Measurements from ENCODE around the gene NEUROD2.

Gene NEUROD2

GRCh38 chr17:39597372-39598046, 10.2 kb downstream of the NEUROD2 start:
- H3K4me3 Mint-ChIP-seq, result no peak overlapping the region
- no peaks in the 10 kb centered on the region for H3K4me1 Mint-ChIP-seq
- H3K27me3 Mint-ChIP-seq (ENCODE audit: low read depth, poor library complexity), result peaks cover 100% of the 10 kb centered on the region
- TF ChIP-seq CTCF (IDR thresholded peaks at IDR 0.05), result no peak
- no peaks in the 10 kb centered on the region for H3K9me3 Mint-ChIP-seq
- DNase-seq, result no peak
- H3K36me3 Mint-ChIP-seq (ENCODE audit: low read depth), result no peaks in the 10 kb centered on the region
- H3K27ac Mint-ChIP-seq, result no peak overlapping the region

- Mint-ChIP-seq H3K27ac (no peak overlapping the region), H3K9me3 (no peaks in the 10 kb centered on the region), H3K36me3 (ENCODE audit: low read depth) (no peaks in the 10 kb centered on the region), H3K27me3 (ENCODE audit: low read depth, poor library complexity) (peaks cover 100% of the 10 kb centered on the region), H3K4me3 (no peak overlapping the region), H3K4me1 (no peaks in the 10 kb centered on the region)
- TF ChIP-seq CTCF (IDR thresholded peaks at IDR 0.05), result no peak
- DNase-seq, result no peak
Observed at GRCh38 chr17:39596543-39597267, 11.0 kb downstream of the NEUROD2 start.

GRCh38 chr17:39595928-39596510, 11.7 kb downstream of the NEUROD2 start:
- no peaks in the 10 kb centered on the region for H3K9me3 Mint-ChIP-seq
- DNase-seq, result no peak
- no peaks in the 10 kb centered on the region for H3K36me3 Mint-ChIP-seq (ENCODE audit: low read depth)
- no peaks in the 10 kb centered on the region for H3K4me1 Mint-ChIP-seq
- no peak for TF ChIP-seq CTCF (IDR thresholded peaks at IDR 0.05)
- no peak overlapping the region for H3K27ac Mint-ChIP-seq
- H3K27me3 Mint-ChIP-seq (ENCODE audit: low read depth, poor library complexity), result peaks cover 100% of the 10 kb centered on the region
- H3K4me3 Mint-ChIP-seq, result no peak overlapping the region

- DNase-seq, result no peak
- Mint-ChIP-seq H3K4me1 (no peaks in the 10 kb centered on the region), H3K27ac (no peak overlapping the region), H3K9me3 (no peaks in the 10 kb centered on the region), H3K27me3 (ENCODE audit: low read depth, poor library complexity) (peaks cover 100% of the 10 kb centered on the region), H3K4me3 (no peak overlapping the region), H3K36me3 (ENCODE audit: low read depth) (no peaks in the 10 kb centered on the region)
- no peak for TF ChIP-seq CTCF (IDR thresholded peaks at IDR 0.05)
Observed at GRCh38 chr17:39595294-39595693, 12.4 kb downstream of the NEUROD2 start.

- no peak for DNase-seq
- no peaks in the 10 kb centered on the region for H3K9me3 Mint-ChIP-seq
- H3K27me3 Mint-ChIP-seq (ENCODE audit: low read depth, poor library complexity), result peaks cover 100% of the 10 kb centered on the region
- H3K36me3 Mint-ChIP-seq (ENCODE audit: low read depth), result no peaks in the 10 kb centered on the region
- no peak for TF ChIP-seq CTCF (IDR thresholded peaks at IDR 0.05)
- H3K27ac Mint-ChIP-seq, result no peak overlapping the region
- H3K4me3 Mint-ChIP-seq, result no peak overlapping the region
- no peaks in the 10 kb centered on the region for H3K4me1 Mint-ChIP-seq
Observed at GRCh38 chr17:39593371-39593770, 14.3 kb downstream of the NEUROD2 start.

All from nephron progenitor cell (in vitro differentiated cells).